Measurements from ENCODE around the gene LIMK2. TPM values are rescaled to one million over a fixed set of nuclear protein-coding genes. Genes with fewer than 3 reads are reported as not detected.
A peak's percentile ranks its signal among the peaks of the same experiment; 100 is the strongest.

Gene LIMK2
- total and polyA plus RNA-seq, 10 of the 15 experiments (the other 5 are each of a cell fraction or from before 2014, with no cell fraction given): 2.9 to 40.4 (median 26.7) TPM

- intact Hi-C loops (cut with micrococcal nuclease; ENCODE audit: unreplicated experiment) (no loop called here), in situ Hi-C loops (cut with MboI) (no loop called here)
- TF ChIP-seq NR2F1 (conservative IDR thresholded peaks at IDR 0.05): no peak
- Histone ChIP-seq H3K9ac (ENCODE audit: control insufficient read depth, insufficient read depth, low read length) (no peak overlapping the region), H3K27me3 (replicated peaks in 1 of 2; ENCODE audit: control insufficient read depth in 2 of 2, insufficient read depth in 2 of 2, low read length in 1 of 2) (no peaks in the 10 kb centered on the region), H3K4me2 (ENCODE audit: control insufficient read depth, insufficient read depth) (peak overlapping the region; percentile 30; the same call in 1 of the 2 replicates), H3K36me3 (ENCODE audit: control insufficient read depth in 2 of 2, insufficient read depth in 2 of 2, low read length in 1 of 2) (no peaks in the 10 kb centered on the region), H3K4me3 (no peak overlapping the region), H2AFZ (ENCODE audit: control insufficient read depth, low read depth, low read length) (no peak overlapping the region), H3K9me3 (replicated peaks; ENCODE audit: control insufficient read depth, insufficient read depth, low read length) (no peaks in the 10 kb centered on the region), H4K20me1 (ENCODE audit: control insufficient read depth, insufficient read depth) (no peaks in the 10 kb centered on the region), H3K4me1 (ENCODE audit: control insufficient read depth, insufficient read depth, low read length) (peaks cover 24% of the 10 kb centered on the region), H3K27ac (ENCODE audit: control insufficient read depth, insufficient read depth) (no peak overlapping the region), H3K79me2 (ENCODE audit: control insufficient read depth, insufficient read depth, low read length) (peaks cover 69% of the 10 kb centered on the region)
- BruUV-seq (replicated peaks): no TSS peak
- ChIA-PET CTCF (interaction anchor here (0.6 to 7.2 kb wide), 6 partner anchors 11 to 293 kb away, joined by 3 to 244 read pairs (median 16); partner anchors contain the start of gene PIK3IP1), RAD21 (ENCODE audit: unreplicated experiment) (interaction anchor here (4.3 to 6.2 kb wide), 3 partner anchors 9 to 59 kb away, joined by 33 to 100 read pairs (median 40); no protein-coding TSS in a partner anchor), POLR2A (interaction anchor here (0.9 to 1.9 kb wide), 2 partner anchors 9 to 11 kb away, joined by 3 to 12 read pairs; no protein-coding TSS in a partner anchor), SMC1A (ENCODE audit: uncharacterized antibody, unreplicated experiment) (interaction anchor here (4.4 to 13.8 kb wide), 2 partner anchors 12 to 56 kb away, joined by 59 to 260 read pairs; no protein-coding TSS in a partner anchor)
- FAIRE-seq (no peak), DNase-seq (ENCODE audit: low read depth, low spot score) (no peak), ATAC-seq (no peak)
- 96% methylated on average over 6 of the region's 6 CpGs for WGBS (ENCODE audit: insufficient coverage, insufficient replicate concordance, low lambda C conversion rate, missing lambda C conversion rate)
These were observed 3.0 kb downstream of the LIMK2 start for GRCh38 chr22:31215018-31215535.

- TF ChIP-seq KDM1A (IDR thresholded peaks at IDR 0.05; ENCODE audit: borderline replicate concordance) (no peak), MEF2B (IDR thresholded peaks at IDR 0.05; ENCODE audit: partially characterized antibody, poor library complexity, severe bottlenecking) (peak; percentile 51)
- in situ Hi-C loops (cut with MboI): no loop called here
- RAD21 ChIA-PET (ENCODE audit: unreplicated experiment): interaction anchor here (0.5 to 3.0 kb wide), 8 partner anchors 8 to 111 kb away, joined by 3 to 22 read pairs (median 5); partner anchors contain the start of gene RNF185
- SMC1A ChIA-PET (ENCODE audit: uncharacterized antibody, unreplicated experiment): interaction anchor here (0.6 to 13.8 kb wide), 9 partner anchors 9 to 553 kb away, joined by 3 to 260 read pairs (median 5); partner anchors contain the start of genes PIK3IP1 and SELENOM
- Histone ChIP-seq H4K20me1 (ENCODE audit: control insufficient read depth, insufficient read depth) (no peaks in the 10 kb centered on the region), H3K36me3 (ENCODE audit: control insufficient read depth in 2 of 2, insufficient read depth in 2 of 2, low read length in 1 of 2) (no peaks in the 10 kb centered on the region), H3K27ac (ENCODE audit: control insufficient read depth, insufficient read depth) (peak overlapping the region; percentile 75), H3K4me1 (ENCODE audit: control insufficient read depth, insufficient read depth, low read length) (peaks cover 44% of the 10 kb centered on the region), H3K4me3 (peak overlapping the region; percentile 23; the same call in 1 of the 2 replicates), H3K9me3 (replicated peaks; ENCODE audit: control insufficient read depth, insufficient read depth, low read length) (no peaks in the 10 kb centered on the region), H3K79me2 (ENCODE audit: control insufficient read depth, insufficient read depth, low read length) (peaks cover 78% of the 10 kb centered on the region), H3K27me3 (replicated peaks in 1 of 2; ENCODE audit: control insufficient read depth in 2 of 2, insufficient read depth in 2 of 2, low read length in 1 of 2) (no peaks in the 10 kb centered on the region), H3K9ac (ENCODE audit: control insufficient read depth, insufficient read depth, low read length) (peak overlapping the region; percentile 57; the same call in 1 of the 2 replicates), H3K4me2 (ENCODE audit: control insufficient read depth, insufficient read depth) (peak overlapping the region; percentile 79), H2AFZ (ENCODE audit: control insufficient read depth, low read depth, low read length) (peak overlapping the region; percentile 42)
- DNase-seq (ENCODE audit: low read depth, low spot score) (no peak), FAIRE-seq (no peak), ATAC-seq (peak; percentile 22; the same call in 1 of the 3 replicates)
- WGBS (ENCODE audit: insufficient coverage, insufficient replicate concordance, low lambda C conversion rate, missing lambda C conversion rate): 85% methylated on average over 4 of the region's 4 CpGs
- intact Hi-C loops (cut with micrococcal nuclease; ENCODE audit: unreplicated experiment): no loop called here
- CTCF ChIA-PET: interaction anchor here (0.8 to 4.3 kb wide), 11 partner anchors 8 to 150 kb away, joined by 3 to 53 read pairs (median 3); partner anchors contain the start of gene PIK3IP1
- POLR2A ChIA-PET: interaction anchor here (0.5 to 1.5 kb wide), 9 partner anchors 8 to 1758 kb away, joined by 3 to 8 read pairs (median 4); no protein-coding TSS in a partner anchor
- no TSS peak for BruUV-seq (replicated peaks)
These were observed 6.6 kb downstream of the LIMK2 start for GRCh38 chr22:31218565-31219262.

All from GM12878 (cell line).